Calu3 (cell line): ENCODE results near the gene MYBPC1. TPM values are rescaled to one million over a fixed set of nuclear protein-coding genes. Genes with fewer than 3 reads are reported as not detected.
"Not testable (repeated sequence)": the region's sequence is repeated elsewhere in the genome, so short reads cannot be mapped to it uniquely, and the experiment has no call there.

Experiments used
- Bru-seq: library from RNA; stranded (reverse); fragments of 400-500 nt; gene quantifications from one replicate; lab custom pipeline; 2021; lab: Mats Ljungman, UMichigan
- BruChase-seq, 2 experiments: library from RNA; stranded (reverse); fragments of 400-500 nt; gene quantifications; one replicate each; lab custom pipeline; 2021; lab: Mats Ljungman, UMichigan
- BruUV-seq: library from RNA; stranded (reverse); fragments of 400-500 nt; replicated peaks from 2 replicates; lab custom pipeline; 2021; lab: Mats Ljungman, UMichigan
- CTCF ChIA-PET: fragments of 300-600 bp; sonication (Branson Sonifier 250); formaldehyde crosslinking; loops from one replicate; lab custom pipeline; 2022; ENCODE audit warnings: antibody characterized with exemption; lab: Charles Lee
- DNase-seq: peaks from one replicate; pipeline ENCODE4 v3.0.0; 2022
- H3K27ac Mint-ChIP-seq: one replicate; pipeline ENCODE4 v1.8.0; 2022; ENCODE audit warnings: mixed read lengths; ENCODE audit not compliant: unreplicated experiment
- H3K27me3 Mint-ChIP-seq: one replicate; pipeline ENCODE4 v1.8.0; 2022; ENCODE audit warnings: mixed read lengths; ENCODE audit not compliant: unreplicated experiment
- H3K36me3 Mint-ChIP-seq: one replicate; pipeline ENCODE4 v1.8.0; 2022; ENCODE audit warnings: mild to moderate bottlenecking, moderate library complexity, mixed read lengths; ENCODE audit not compliant: insufficient read depth, unreplicated experiment
- H3K4me1 Mint-ChIP-seq: one replicate; pipeline ENCODE4 v1.8.0; 2022; ENCODE audit warnings: mild to moderate bottlenecking, low read depth, mixed read lengths; ENCODE audit not compliant: unreplicated experiment
- H3K4me3 Mint-ChIP-seq: one replicate; pipeline ENCODE4 v1.8.0; 2022; ENCODE audit warnings: mild to moderate bottlenecking, low read depth, moderate library complexity, mixed read lengths; ENCODE audit not compliant: unreplicated experiment
- H3K9me3 Mint-ChIP-seq: one replicate; pipeline ENCODE4 v1.8.0; 2022; ENCODE audit warnings: low read depth, mixed read lengths; ENCODE audit not compliant: unreplicated experiment
- CTCF ChIP-seq: fragments of 200-600 bp; IDR thresholded peaks from one replicate; pipeline ENCODE4 v1.8.0; 2022; ENCODE audit warnings: antibody characterized with exemption; ENCODE audit not compliant: unreplicated experiment
- intact Hi-C: fragments of 100-400 bp; cut with micrococcal nuclease; formaldehyde crosslinking; loops from one replicate; pipeline ENCODE4 v1.10.0; 2022; ENCODE audit not compliant: unreplicated experiment
- long read RNA-seq: library from polyadenylated mRNA; stranded (forward); transcript quantifications from one replicate; pipeline ENCODE4 v2.0.0, GENCODE V29; 2022
- total RNA-seq: library from RNA; stranded (reverse); gene quantifications from 2 replicates; pipeline ENCODE4 v1.2.3, GENCODE V29; 2022

Gene MYBPC1
- total RNA-seq = not detected in 2 replicates
- percentile 4 among the genes with signal in this experiment for Bru-seq, nascent RNA
- percentile 2 among the genes with signal in this experiment for BruChase-seq, experiment 1, labeled RNA remaining after a 6-hour chase
- percentile 6 among the genes with signal in this experiment for BruChase-seq, experiment 2, labeled RNA remaining after a 2-hour chase
- long read RNA-seq = 0 reads

GRCh38 chr12:101594700-101595099 lies at the start of gene MYBPC1:
Gene MYBPC1 (plus strand): TSS chr12:101594971. CDS start chr12:101595071, 100 bp downstream.
- H3K27me3 Mint-ChIP-seq = no peaks in the 10 kb centered on the region
- H3K9me3 Mint-ChIP-seq = peaks cover 2% of the 10 kb centered on the region
- H3K4me1 Mint-ChIP-seq = peaks cover 40% of the 10 kb centered on the region
- intact Hi-C loops = no loop called here
- H3K36me3 Mint-ChIP-seq = peaks cover 10% of the 10 kb centered on the region
- no peak within 1 kb of the TSS for H3K27ac Mint-ChIP-seq
- BruUV-seq = no TSS peak
- TF ChIP-seq CTCF = no peak
- H3K4me3 Mint-ChIP-seq = no peak within 1 kb of the TSS
- no peak for DNase-seq
- CTCF ChIA-PET = interaction anchor here (1.0 kb wide), 1 partner anchor 164 kb away, joined by 3 read pairs; no protein-coding TSS in a partner anchor

- H3K4me1 Mint-ChIP-seq = no peaks in the 10 kb centered on the region
- TF ChIP-seq CTCF = no peak
- no peaks in the 10 kb centered on the region for H3K27me3 Mint-ChIP-seq
- intact Hi-C loops = no loop called here
- H3K27ac Mint-ChIP-seq = no peak overlapping the region
- H3K4me3 Mint-ChIP-seq = no peak overlapping the region
- no peak for DNase-seq
- no peaks in the 10 kb centered on the region for H3K36me3 Mint-ChIP-seq
- H3K9me3 Mint-ChIP-seq = no peaks in the 10 kb centered on the region
- no TSS peak for BruUV-seq
- CTCF ChIA-PET = no interaction called here
Measured at GRCh38 chr12:101551362-101552114, 43.2 kb upstream of the MYBPC1 start.

- H3K4me3 Mint-ChIP-seq = no peak overlapping the region
- TF ChIP-seq CTCF = no peak
- intact Hi-C loops = no loop called here
- H3K27ac Mint-ChIP-seq = no peak overlapping the region
- CTCF ChIA-PET = interaction anchor here (0.6 kb wide), 1 partner anchor 17 kb away, joined by 3 read pairs; no protein-coding TSS in a partner anchor
- H3K9me3 Mint-ChIP-seq = no peaks in the 10 kb centered on the region
- H3K27me3 Mint-ChIP-seq = no peaks in the 10 kb centered on the region
- no peak for DNase-seq
- H3K4me1 Mint-ChIP-seq = no peaks in the 10 kb centered on the region
- no peaks in the 10 kb centered on the region for H3K36me3 Mint-ChIP-seq
- no TSS peak for BruUV-seq
Measured at GRCh38 chr12:101552277-101552676, 42.5 kb upstream of the MYBPC1 start.

GRCh38 chr12:101557094-101557493 lies 37.7 kb upstream of the MYBPC1 start:
- intact Hi-C loops = no loop called here
- H3K27me3 Mint-ChIP-seq = no peaks in the 10 kb centered on the region
- CTCF ChIA-PET = no interaction called here
- no peak overlapping the region for H3K4me3 Mint-ChIP-seq
- no TSS peak for BruUV-seq
- H3K4me1 Mint-ChIP-seq = no peaks in the 10 kb centered on the region
- H3K27ac Mint-ChIP-seq = no peak overlapping the region
- no peaks in the 10 kb centered on the region for H3K36me3 Mint-ChIP-seq
- no peak for DNase-seq
- peaks cover 4% of the 10 kb centered on the region for H3K9me3 Mint-ChIP-seq
- TF ChIP-seq CTCF = no peak

- H3K36me3 Mint-ChIP-seq, H3K9me3 Mint-ChIP-seq, H3K4me3 Mint-ChIP-seq, CTCF ChIA-PET, BruUV-seq, DNase-seq, H3K4me1 Mint-ChIP-seq, H3K27ac Mint-ChIP-seq, H3K27me3 Mint-ChIP-seq, intact Hi-C loops: not testable (repeated sequence)
Measured at GRCh38 chr12:101558726-101559125, 36.0 kb upstream of the MYBPC1 start.
